MM.1S (cell line): Measurements from ENCODE around the gene PATL2.
"Not testable (repeated sequence)": the region's sequence is repeated elsewhere in the genome, so short reads cannot be mapped to it uniquely, and the experiment has no call there.

Experiments used
- DNase-seq: peaks from one replicate; pipeline ENCODE4 v3.0.0-alpha.2; 2015
- H2AFZ ChIP-seq: fragments of 300-600 bp; sonication (generic); 2 replicates; pipeline ENCODE4 v1.6.0; 2016; ENCODE audit warnings: antibody characterized with exemption, low read length
- H3F3A ChIP-seq: fragments of 300-600 bp; sonication (generic); 2 replicates; pipeline ENCODE4 v1.6.1; 2016; ENCODE audit warnings: mild to moderate bottlenecking, antibody characterized with exemption, low read length, moderate library complexity, mixed read lengths; ENCODE audit not compliant: insufficient read depth
- H3K27ac ChIP-seq: fragments of 300-600 bp; sonication (generic); 2 replicates; pipeline ENCODE4 v1.5.1; 2016; ENCODE audit warnings: mild to moderate bottlenecking, low read length
- H3K27me3 ChIP-seq: fragments of 300-600 bp; sonication (generic); replicated peaks from 2 replicates; pipeline ENCODE4 v1.6.0; 2016; ENCODE audit warnings: low read length; ENCODE audit not compliant: insufficient read depth
- H3K36me3 ChIP-seq: fragments of 300-600 bp; sonication (generic); replicated peaks from 2 replicates; pipeline ENCODE4 v1.6.1; 2016; ENCODE audit warnings: mild to moderate bottlenecking, low read length, mixed read lengths; ENCODE audit not compliant: insufficient read depth
- H3K4me1 ChIP-seq: fragments of 300-600 bp; sonication (generic); 2 replicates; pipeline ENCODE4 v1.6.1; 2016; ENCODE audit warnings: low read length, mixed read lengths
- H3K4me2 ChIP-seq: fragments of 300-600 bp; sonication (generic); 2 replicates; pipeline ENCODE4 v1.6.0; 2016; ENCODE audit warnings: low read depth, low read length
- H3K4me3 ChIP-seq: fragments of 300-600 bp; sonication (generic); 2 replicates; pipeline ENCODE4 v1.5.1; 2016; ENCODE audit warnings: low read length, mixed read lengths
- H3K79me2 ChIP-seq: fragments of 300-600 bp; sonication (generic); 2 replicates; pipeline ENCODE4 v1.6.1; 2016; ENCODE audit warnings: mixed run types, low read length, mixed read lengths
- H3K9ac ChIP-seq: fragments of 300-600 bp; sonication (generic); 2 replicates; pipeline ENCODE4 v1.6.1; 2016; ENCODE audit warnings: low read length, mixed read lengths
- H3K9me2 ChIP-seq: fragments of 300-600 bp; sonication (generic); replicated peaks from 2 replicates; pipeline ENCODE4 v1.6.1; 2016; ENCODE audit warnings: mild to moderate bottlenecking, low read length, mixed read lengths; ENCODE audit not compliant: insufficient read depth
- H3K9me3 ChIP-seq: fragments of 300-600 bp; sonication (generic); replicated peaks from 2 replicates; pipeline ENCODE4 v1.6.1; 2016; ENCODE audit warnings: mild to moderate bottlenecking, low read length, mixed read lengths; ENCODE audit not compliant: insufficient read depth
- H4K20me1 ChIP-seq: fragments of 300-600 bp; sonication (generic); 2 replicates; pipeline ENCODE4 v1.6.1; 2016; ENCODE audit warnings: mild to moderate bottlenecking, low read length, moderate library complexity, mixed read lengths; ENCODE audit not compliant: insufficient read depth
- CTCF ChIP-seq: fragments of 300-600 bp; sonication (generic); IDR thresholded peaks from 2 replicates; pipeline ENCODE4 v1.5.1; 2016; ENCODE audit warnings: antibody characterized with exemption, low read length, mixed read lengths
- EZH2 ChIP-seq: fragments of 300-600 bp; sonication (generic); optimal IDR thresholded peaks from 2 replicates; pipeline ENCODE3; 2017; ENCODE audit warnings: low read depth, mild to moderate bottlenecking, antibody characterized with exemption, low read length, mixed read lengths
- EZH2phosphoT487 ChIP-seq: fragments of 300-600 bp; sonication (generic); IDR thresholded peaks from 2 replicates; pipeline ENCODE4 v1.6.1; 2018; ENCODE audit warnings: antibody characterized with exemption, low read length

The PATL2 gene

DNA sequence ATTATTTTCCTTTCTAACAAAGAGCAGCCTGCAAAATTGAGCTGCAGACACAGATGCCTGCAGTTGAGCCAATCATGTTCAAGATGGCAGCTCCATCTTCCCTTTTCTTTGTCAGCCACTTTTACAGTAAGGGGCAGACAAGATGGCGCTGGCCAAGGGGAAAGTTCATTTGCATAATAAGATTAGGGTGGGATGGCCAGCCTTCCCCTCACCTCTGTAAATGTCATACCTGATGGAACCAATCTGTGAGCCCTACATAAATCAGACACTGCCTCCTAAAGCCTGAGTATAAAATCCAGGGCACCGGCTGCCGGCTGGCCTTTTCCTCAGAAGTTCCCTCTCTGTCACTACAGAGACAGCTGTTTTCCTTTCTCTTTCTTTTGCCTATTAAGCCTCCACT lies 15.8 kb downstream of the PATL2 start:
- H3K27me3 ChIP-seq: no peaks in the 10 kb centered on the region
- TF ChIP-seq CTCF (no peak), EZH2phosphoT487 (no peak), EZH2 (no peak)
- no peaks in the 10 kb centered on the region for H3K9me3 ChIP-seq
- no peaks in the 10 kb centered on the region for H3K9me2 ChIP-seq
- no peak for DNase-seq
- no peaks in the 10 kb centered on the region for H3F3A ChIP-seq
- H3K36me3 ChIP-seq: no peaks in the 10 kb centered on the region
- no peaks in the 10 kb centered on the region for H3K79me2 ChIP-seq
- no peak overlapping the region for H3K27ac ChIP-seq
- H4K20me1 ChIP-seq: no peaks in the 10 kb centered on the region
- H2AFZ ChIP-seq: no peak overlapping the region
- no peak overlapping the region for H3K9ac ChIP-seq
- H3K4me1 ChIP-seq: no peaks in the 10 kb centered on the region
- H3K4me3 ChIP-seq: no peak overlapping the region
- H3K4me2 ChIP-seq: no peak overlapping the region

- Histone ChIP-seq H3K36me3 (no peaks in the 10 kb centered on the region), H3K9ac (no peak overlapping the region), H4K20me1 (no peaks in the 10 kb centered on the region), H2AFZ (no peak overlapping the region), H3F3A (no peaks in the 10 kb centered on the region), H3K4me2 (no peak overlapping the region), H3K4me1 (no peaks in the 10 kb centered on the region), H3K9me2 (no peaks in the 10 kb centered on the region), H3K27me3 (no peaks in the 10 kb centered on the region), H3K9me3 (no peaks in the 10 kb centered on the region), H3K4me3 (no peak overlapping the region), H3K27ac (no peak overlapping the region), H3K79me2 (no peaks in the 10 kb centered on the region)
- DNase-seq: no peak
- no peak for TF ChIP-seq EZH2
- no peak for TF ChIP-seq CTCF
- no peak for TF ChIP-seq EZH2phosphoT487
Measured at GRCh38 chr15:44694416-44694815, 16.7 kb downstream of the PATL2 start.

GRCh38 chr15:44692659-44693058 lies 18.5 kb downstream of the PATL2 start:
- Histone ChIP-seq H3K27me3 (no peaks in the 10 kb centered on the region), H3K4me1 (no peaks in the 10 kb centered on the region), H3K36me3 (no peaks in the 10 kb centered on the region), H3K79me2 (no peaks in the 10 kb centered on the region), H2AFZ (no peak overlapping the region), H3K9me2 (no peaks in the 10 kb centered on the region), H3K9ac (no peak overlapping the region), H3K9me3 (no peaks in the 10 kb centered on the region), H3K4me3 (no peak overlapping the region), H4K20me1 (no peaks in the 10 kb centered on the region), H3K4me2 (no peak overlapping the region), H3F3A (no peaks in the 10 kb centered on the region), H3K27ac (no peak overlapping the region)
- DNase-seq: no peak
- TF ChIP-seq EZH2phosphoT487 (no peak), EZH2 (no peak), CTCF (no peak)

DNA sequence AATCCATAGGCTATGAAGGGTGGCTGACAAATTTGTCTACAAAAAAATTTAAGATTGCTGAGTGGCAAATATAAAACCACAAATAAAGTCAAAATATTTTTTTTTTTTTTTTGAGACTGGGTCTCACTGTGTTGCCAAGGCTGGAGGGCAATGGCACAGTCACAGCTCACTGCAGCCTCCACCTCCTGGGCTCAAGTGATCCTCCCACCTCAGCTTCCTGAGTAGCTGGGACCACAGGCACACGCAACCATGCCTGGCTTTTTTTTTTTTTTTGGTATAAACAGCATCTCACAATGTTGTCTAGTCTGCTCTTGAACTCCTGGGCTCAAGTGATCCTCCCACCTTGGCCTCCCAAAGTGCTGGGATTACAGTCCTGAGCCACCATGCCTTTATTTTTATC lies 20.9 kb downstream of the PATL2 start:
- not testable (repeated sequence) for H3K4me2 ChIP-seq, H2AFZ ChIP-seq, H3K4me1 ChIP-seq, H3K27ac ChIP-seq, H4K20me1 ChIP-seq, H3K27me3 ChIP-seq, H3K9me2 ChIP-seq, H3K4me3 ChIP-seq, H3K79me2 ChIP-seq, H3K9me3 ChIP-seq, H3K36me3 ChIP-seq, H3F3A ChIP-seq, DNase-seq, H3K9ac ChIP-seq

DNA sequence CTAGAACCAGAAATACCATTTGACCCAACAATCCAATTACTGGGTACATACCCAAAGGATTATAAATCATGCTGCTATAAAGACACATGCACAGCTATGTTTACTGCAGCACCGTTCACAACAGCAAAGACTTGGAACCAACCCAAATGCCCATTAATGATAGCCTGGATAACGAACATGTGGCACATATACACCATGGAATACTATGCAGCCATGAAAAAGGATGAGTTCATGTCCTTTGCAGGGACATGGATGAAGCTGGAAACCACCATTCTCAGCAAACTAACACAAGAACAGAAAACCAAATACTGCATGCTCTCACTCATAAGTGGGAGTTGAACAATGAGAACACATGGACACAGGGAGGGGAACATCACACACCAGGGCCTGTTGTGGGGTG lies 21.8 kb downstream of the PATL2 start:
- not testable (repeated sequence) for H3K36me3 ChIP-seq, H3K4me3 ChIP-seq, H3K9ac ChIP-seq, H3K27ac ChIP-seq, H3F3A ChIP-seq, H3K4me2 ChIP-seq, H3K27me3 ChIP-seq, H3K9me2 ChIP-seq, H3K9me3 ChIP-seq, H2AFZ ChIP-seq, H4K20me1 ChIP-seq, H3K4me1 ChIP-seq, DNase-seq, H3K79me2 ChIP-seq
